Activated effector memory CD4-positive, alpha-beta T cell treated with Interleukin-2 at 50 U/mL for 16 hours (primary cell): ENCODE measurements around the gene YEATS2.
"Not testable (repeated sequence)": the region's sequence is repeated elsewhere in the genome, so short reads cannot be mapped to it uniquely, and the experiment has no call there.

Experiments used
- DNase-seq: peaks from one replicate; pipeline ENCODE4 v3.0.0-alpha.2; 2020

The YEATS2 gene

DNA sequence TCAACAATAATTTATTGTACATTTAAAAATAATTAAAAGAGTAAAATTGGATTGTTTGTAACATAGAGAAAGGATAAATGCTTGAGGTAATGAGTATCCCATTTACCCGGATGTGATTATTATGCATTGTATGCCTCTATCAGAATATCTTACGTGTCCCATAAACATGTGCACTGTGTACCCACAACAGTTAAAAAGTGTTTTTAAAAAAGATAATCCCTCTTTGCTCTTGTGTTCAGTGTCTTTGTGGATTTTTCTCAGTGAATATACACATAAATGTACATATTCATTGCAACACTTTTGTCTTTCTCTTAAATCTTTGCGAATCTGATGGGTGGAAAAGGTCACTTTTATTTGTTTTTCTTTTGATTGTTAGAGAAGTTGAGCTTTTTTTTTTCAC is 20.4 kb downstream of the YEATS2 start:
- DNase-seq = no peak

DNA sequence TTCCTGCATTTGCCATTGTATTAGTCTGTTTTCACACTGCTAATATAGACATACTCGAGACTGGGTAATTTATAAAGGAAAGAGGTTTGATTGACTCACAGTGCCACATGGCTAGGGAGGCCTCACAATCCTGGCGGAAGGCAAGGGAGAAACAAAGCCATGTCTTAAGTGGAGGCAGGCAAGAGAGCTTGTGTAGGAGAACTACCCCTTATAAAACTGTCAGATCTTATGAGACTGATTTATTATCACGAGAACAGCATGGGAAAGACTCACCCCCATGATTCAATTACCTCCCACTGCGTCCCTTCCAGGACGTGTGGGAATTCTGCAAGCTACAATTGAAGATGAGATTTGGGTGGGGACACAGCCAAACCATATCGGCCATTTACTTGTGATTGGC is 27.8 kb downstream of the YEATS2 start:
- DNase-seq = no peak

DNA sequence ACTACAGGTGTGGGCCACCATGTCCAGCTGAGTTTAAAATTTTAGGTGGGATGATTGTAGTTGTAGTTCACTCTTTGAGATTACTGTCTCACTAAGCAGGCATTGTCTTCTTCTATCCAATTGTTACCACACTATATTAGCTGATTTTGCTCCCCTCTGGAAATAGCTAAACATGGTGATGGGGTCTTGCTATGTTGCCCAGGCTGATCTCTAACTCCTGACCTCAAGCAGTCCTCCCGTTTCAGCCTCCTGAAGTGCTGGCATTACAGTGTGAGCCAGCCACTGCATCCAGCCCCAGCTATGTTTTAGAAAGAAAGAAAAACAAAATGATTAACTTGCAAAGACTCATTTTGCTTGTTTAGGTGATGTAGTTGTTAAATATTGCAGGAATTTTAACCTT is 30.6 kb downstream of the YEATS2 start:
- no peak for DNase-seq

DNA sequence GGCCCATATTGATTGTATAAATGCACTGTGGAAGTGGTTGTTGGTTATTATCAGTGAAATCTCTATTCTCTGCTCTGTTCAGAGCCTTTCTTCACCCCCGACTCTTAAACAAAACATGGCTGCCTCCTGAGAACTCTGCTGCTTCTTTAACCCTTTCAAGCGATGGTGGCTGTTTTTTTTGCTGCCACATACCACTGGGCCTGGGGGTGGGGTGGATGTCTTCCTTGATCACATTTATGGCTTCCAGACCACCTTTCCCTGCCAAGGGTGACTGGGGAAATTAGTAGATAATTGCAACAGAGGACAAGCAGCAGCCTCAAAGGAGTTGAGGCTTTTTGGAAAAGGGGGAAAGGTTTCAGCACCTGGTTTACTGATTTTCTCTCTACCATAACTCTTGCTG is 32.8 kb downstream of the YEATS2 start:
- no peak for DNase-seq

DNA sequence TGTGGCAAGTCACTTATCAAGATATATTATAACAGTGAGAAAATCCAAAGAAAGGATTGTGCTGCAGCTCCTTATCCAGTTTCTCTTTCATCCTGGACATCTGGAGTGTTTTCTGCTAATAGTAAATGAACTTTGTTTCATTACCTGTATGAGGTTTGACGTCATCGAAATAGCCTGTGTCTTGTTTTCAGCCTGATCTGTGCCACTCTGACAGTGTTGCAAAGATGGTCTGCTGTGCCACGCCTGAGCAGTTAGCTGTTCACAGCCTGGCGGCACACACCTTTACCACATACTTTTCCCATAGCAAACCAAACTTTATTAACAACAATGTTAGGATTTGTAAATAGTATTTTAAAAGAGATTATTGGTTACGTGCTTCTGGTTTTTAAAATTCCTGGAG is 34.0 kb downstream of the YEATS2 start:
- DNase-seq = no peak

DNA sequence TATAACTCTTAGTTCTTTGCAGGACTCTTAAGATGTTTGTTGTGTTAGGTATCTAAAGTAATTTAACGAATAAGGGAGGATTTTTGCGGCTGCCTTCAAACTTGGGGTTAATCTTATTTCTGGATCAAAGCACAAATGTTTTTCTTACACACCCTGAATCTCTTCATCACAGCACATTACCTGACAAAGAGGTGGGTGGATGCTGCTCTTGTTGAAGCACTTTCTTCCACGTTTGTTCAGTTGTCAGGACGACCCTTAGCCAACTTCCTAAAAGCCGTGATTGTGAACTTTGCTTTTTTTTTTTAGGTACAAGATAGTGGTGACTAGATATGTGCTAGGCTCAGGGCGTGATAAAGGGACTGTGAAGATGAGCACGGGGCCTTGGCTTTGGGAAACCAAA is 36.0 kb downstream of the YEATS2 start:
- no peak for DNase-seq

DNA sequence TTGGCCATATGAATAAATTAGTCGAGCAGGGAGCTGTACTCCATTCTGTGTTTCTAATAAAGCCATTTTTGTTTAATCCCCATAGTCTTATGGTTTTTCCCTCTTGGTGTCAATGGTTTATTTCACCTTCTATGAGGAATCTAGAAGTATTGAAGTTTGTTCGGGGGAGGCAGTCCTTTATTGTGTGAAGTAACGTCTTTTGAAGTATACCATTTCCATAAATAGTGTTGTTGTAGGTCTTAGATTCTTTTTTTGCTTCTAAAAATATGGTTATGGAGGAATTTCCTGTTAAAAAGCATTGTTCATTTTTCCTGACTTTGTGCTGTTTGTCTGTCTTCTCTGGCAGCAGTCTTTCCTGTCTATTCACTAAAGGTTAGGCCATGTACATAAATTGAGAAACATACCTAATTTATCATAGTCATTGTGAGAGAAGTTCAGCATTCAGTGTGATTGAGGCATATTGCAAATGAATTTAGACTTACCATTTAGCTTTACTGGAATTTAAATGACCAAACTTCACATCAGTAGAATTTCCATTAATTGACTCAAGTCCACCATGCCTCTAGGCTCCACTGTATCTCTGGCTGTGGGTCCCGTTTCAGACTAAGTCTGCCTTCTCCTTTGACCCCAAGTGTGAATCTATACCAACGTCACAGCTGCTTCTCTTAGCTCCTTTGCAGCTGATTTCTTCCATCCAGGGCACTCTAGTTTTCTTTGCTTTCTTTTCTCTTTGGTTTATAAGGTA is 37.3 kb downstream of the YEATS2 start:
- no peak for DNase-seq

DNA sequence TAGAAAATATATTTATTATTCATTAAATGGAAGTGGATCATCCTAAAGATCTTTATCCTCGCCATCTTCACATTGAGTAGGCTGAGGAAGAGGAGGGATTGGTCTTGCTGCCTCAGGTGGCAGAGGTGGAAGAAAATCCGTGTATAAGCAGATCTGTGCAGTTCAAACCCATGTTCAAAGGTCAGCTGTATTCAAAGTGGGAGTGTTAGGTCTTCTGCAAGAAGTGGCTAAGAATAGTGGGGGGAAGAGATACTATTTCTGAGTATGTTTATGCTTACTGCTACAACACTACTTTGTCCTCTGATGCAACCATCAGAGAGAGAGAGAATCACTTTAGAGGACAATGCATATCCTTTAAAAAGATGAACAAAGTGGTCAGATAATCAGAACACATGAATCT is 39.5 kb downstream of the YEATS2 start:
- DNase-seq = no peak

DNA sequence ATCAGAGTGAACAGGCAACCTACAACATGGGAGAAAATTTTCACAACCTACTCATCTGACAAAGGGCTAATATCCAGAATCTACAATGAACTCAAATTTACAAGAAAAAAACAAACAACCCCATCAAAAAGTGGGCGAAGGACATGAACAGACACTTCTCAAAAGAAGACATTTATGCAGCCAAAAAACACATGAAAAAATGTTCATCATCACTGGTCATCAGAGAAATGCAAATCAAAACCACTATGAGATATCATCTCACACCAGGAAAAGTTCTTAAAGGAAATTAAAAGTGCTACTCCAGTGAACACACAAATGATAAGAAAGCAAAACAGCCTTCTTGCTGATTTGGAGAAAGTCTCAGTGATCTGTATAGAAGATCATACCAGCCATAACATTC is 42.6 kb downstream of the YEATS2 start:
- not testable (repeated sequence) for DNase-seq

DNA sequence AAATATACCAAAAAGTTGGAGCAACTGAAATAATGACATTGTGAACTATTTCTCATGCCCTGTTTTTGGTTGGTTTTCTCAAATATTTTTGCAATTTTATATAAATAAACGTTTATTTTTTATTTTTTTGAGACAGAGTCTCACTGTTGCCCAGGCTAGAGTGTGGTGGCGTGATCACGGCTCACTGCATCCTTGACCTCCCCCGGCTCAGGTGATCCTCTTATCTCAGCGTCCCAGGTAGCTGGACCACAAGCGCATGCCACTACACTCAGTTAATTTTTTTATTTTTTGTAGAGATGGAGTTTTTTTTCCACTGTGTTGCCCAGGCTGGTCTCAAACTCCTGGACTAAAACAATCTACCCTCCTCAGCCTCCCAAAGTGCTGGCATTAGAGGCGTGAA is 45.6 kb downstream of the YEATS2 start:
- no peak for DNase-seq

DNA sequence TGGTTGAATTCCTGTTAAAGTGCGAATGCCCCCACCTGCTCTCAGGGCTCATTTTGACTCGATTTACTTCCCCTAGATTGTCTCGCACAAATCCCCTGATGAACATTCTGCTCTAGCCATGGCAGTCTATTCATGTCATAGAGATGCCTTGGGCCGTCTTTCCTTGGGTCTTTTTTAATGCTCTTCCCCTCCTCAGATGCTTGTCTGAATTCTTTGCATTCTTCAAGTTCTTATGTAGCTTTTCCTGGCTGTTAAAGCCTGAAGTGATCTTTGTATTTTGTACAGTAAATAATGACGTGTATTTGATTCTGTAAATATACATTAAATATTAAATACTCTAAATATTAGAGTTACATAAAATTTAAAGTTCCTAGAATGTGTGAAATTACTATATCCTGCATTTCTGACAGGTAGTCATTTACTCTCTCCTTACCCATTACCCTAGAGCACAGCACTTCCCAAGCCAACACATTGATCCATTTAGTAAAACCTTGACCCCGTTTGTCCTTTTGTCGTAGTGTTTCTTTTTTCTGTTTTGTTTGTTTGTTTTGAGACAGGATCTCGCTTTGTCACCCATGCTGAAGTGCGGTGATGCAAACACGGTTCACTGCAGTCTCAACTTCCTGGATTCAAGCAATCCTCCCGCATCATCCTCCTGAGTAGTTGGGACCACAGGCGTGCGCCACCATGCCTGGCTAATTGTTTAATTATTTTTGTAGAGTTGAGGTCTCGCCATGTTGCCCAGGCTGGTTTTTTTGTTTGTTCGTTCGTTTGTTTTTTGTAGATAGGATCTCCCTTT is 47.9 kb downstream of the YEATS2 start:
- no peak for DNase-seq

DNA sequence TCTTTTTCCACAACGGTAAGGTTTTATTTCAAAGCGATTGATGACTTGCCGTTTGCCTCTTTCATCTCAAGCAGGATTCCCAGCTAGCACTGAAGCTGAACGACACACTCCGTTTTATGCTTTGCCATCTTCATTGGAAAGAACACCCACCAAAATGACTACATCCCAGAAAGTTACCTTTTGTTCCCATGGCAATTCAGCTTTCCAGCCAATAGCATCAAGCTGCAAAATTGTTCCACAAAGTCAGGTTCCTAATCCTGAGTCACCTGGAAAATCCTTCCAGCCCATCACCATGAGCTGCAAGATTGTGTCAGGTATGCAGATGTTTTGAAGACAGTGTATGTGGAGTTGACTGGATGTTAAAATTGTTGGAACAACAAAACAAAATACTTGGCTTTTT is 56.5 kb downstream of the YEATS2 start:
- no peak for DNase-seq

DNA sequence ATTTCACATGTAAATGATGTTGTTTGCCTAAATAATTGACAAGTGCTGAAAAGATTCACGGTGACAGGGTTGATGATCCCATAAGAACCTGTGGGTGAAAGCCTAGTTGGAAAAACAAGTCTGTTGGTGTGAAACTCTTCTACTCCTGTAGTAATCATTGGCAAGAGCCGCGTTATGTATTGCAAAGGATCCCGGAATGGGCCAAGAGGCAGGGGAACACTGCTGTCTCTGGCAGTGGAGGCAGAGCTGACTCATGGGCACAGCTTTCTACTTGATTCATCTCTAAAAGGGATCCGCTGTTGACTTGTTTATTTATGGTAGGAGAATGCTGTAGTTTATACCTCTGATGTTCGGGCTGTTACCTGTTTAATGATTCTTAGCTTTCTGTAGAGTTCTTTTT is 64.7 kb downstream of the YEATS2 start:
- no peak for DNase-seq

DNA sequence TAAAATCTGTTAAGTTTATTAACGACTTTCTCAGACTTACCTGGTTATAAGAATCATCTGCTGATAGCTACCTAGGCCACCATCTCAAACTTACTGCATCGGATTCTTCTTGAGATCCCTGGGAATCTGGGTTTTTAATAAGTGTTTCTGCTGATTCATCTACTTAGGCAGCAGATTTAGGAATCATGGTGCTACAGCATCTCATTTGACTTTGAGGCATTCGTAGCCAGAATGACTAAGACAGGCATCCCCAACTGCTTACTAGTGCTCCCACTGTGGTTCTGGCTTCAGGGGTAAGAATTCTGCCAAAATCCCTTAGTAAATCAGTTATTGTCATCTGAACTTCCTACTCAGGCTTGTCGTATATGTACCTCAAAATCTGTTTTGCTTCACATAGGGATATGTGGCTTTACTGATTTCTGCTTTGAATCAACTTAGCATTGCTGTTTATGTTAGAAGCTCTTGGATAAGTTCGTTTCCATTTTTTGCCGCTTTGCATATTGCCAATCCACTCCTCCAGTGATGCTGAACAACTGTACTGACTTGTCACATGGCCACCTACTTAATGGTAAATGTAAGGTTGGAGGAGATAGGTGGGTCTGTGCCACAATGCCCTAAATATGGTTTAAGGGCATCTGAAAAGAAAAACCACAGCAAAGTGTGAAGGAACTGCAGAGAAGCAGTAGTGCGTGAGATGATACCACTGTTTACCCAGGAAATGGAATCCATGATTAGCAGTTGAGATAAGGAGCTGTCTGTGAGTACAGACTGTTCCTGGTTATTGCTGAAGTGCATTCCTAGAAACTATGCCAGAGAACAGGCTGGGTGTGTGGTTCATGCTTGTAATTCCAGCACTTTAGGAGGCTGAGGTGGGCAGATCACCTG is 67.5 kb downstream of the YEATS2 start:
- no peak for DNase-seq

DNA sequence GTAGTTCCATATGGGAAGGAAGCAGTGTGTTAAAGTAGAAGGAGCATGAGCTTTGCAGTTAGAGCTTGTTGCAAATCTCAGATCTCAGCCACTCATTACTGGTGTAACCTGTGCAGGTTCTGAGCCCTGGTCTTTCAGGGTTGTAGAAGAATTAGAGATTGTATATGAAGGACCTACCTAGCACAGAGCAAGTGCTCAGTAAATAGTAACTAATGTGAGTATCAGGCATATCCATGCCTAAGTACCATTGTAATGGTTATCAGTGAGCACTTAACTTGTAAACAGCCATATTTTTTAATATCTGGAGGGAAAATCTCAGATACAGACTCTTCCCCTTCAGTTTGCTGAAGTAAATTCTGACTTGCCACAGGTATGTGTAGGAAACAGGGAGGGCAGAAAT is 68.5 kb downstream of the YEATS2 start:
- no peak for DNase-seq

DNA sequence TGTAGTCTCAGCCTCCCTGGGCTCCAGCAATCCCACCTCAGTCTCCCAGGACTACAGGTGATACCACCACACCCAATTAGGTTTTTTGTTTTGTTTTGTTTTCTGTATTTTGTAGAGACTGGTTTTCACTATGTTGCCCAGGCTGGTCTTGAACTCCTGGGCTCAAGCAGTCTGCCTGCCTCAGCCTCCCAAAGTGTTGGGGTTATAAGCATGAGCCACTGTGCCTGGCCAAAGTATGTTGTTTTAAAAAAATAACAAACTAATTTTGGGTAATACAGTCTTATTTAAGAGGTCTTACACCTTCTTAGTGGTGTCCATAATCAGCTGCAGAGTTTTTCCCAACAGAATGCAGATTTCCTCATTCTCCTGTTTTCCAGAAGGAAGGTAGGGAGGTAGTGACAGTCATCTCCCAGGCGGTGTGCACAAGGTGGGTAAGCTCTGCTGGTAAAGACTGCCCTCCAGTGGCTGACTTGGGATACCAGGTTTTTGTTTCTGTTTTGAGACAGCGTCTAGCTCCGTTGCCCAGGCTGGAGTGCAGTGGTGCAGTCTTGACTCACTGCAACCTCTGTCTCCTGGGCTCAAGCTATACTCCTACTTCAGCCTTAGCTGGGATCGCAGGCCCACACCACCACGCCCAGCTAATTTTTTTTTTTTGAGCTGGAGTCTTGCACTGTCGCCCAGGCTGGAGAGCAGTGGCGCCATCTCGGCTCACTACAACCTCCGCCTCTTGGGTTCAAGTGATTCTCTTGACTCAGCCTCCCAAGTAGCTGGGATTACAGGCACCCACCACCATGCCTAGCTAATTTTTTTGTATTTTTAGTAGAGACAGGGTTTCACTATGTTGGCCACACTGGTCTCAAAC is 69.4 kb downstream of the YEATS2 start:
- peak; percentile 45 for DNase-seq

DNA sequence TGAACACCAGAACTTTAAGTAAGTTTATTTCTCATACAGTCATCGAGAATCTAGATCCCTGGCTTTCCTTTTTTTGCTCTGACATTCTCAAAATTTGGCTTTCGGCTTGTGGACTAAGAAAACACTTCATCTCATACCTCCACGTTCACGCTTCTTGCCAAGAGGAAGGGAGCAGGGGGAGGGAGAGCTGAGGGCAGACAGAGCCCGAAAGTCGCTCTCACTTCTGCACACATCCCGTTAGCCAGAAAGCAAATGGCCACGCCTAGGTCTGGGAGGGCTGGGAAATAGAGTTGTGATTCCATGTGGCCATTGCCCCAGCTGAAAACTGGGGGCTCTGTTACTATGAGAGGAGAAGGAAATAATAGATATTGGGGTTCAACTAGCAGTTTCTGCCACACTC is 70.5 kb downstream of the YEATS2 start:
- no peak for DNase-seq

DNA sequence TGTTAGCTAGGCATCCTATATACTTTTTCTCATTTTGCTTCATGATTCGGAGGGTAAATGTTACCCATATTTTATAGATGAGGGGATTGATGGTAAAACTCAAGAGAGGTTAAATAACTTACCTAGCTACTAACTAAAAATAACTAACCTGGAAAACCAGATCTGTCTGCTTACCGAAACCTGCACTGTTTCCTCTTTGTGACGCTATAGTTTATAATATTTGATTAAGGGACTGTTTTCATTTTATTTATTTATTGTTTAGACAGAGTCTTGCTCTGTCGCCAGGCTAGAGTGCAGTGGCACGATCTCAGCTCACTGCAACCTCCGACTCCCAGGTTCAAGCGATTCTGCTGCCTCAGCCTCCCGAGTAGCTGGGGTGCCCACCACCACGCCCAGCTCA is 71.9 kb downstream of the YEATS2 start:
- no peak for DNase-seq

DNA sequence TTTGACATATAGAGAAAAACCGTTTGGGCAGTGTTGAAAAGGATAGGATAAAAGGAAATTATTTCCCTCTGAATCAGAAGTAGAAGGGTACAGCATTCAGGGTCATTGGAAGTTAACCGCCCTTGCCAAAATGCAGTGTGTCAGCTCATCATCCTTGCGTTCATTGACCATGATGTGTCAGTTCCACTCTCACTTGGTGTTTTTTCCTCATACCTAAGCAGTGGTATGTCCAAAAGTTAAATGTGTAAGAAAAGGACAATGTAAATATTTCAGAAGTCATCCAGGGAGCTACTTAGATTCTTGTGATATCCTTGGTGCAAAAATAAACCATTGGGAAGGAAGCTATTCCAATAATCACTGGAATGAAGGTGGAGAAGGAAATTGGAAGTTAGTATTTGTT is 77.0 kb downstream of the YEATS2 start:
- DNase-seq = no peak

DNA sequence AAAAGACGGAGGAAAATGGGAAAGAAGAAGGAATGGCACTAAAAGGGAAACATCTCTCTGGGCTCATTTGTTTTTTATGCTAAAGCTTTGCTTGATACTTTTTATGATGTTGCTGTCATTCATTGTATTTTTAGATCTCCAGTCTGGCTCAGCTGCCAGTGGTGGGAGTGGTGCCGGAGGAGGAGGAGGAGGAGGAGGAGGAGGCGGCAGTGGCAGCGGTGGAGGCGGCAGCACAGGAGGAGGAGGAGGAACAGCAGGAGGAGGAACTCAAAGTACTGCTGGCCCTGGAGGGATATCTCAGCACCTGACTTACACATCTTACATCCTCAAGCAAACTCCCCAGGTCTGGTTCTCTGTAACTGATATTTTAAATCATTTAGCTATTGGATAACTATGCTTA is 78.2 kb downstream of the YEATS2 start:
- DNase-seq = no peak

DNA sequence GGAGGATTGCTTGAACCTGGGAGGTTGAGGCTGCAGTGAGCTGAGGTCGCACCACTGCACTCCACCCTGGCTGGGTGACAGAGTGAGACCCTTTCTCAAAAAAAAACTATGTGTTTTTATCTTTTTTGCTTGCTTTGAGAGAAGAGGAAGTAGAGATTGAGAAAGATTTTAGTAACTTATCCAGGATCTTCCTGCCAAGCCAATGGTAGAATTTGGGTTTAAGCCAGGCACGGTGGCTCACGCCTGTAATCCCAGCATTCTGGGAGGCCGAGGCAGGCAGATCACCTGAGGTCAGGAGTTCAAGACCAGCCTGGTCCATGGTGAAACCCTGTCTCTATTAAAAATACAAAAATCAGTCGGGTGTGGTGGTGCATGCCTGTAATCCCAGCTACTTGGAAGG is 78.9 kb downstream of the YEATS2 start:
- not testable (repeated sequence) for DNase-seq

DNA sequence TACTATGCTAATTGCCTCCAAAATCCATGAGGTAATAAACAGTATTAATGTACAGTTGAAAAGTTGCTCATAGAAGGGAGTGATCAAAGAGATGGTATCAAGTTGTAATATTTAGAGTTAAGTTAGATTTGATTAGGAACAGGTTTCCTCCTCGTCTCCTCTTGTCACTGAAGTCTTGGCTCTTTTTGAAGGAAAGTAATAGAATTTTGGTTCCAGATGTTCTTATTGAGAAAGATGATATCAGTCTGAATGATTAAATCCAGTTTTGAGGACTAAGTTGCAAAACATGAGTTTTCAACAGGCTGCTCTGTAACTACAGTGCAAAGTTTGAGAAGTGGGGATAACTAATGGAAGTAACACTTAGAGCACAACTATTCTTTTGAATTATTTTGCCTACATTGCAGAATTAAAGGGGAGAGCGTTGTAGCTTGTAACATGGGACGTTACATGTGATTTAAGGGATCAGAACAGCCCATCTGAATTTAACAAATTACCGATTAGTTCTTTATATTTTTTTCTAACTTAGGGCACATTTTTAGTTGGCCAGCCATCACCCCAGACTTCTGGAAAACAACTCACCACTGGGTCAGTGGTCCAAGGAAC is 79.5 kb downstream of the YEATS2 start:
- DNase-seq = no peak
